Chondrocyte (in vitro differentiated cells): ENCODE measurements around the gene MAMSTR. TPM values are rescaled to one million over a fixed set of nuclear protein-coding genes. Genes with fewer than 3 reads are reported as not detected.
"Not testable (repeated sequence)": the region's sequence is repeated elsewhere in the genome, so short reads cannot be mapped to it uniquely, and the experiment has no call there.

Experiments
- DNase-seq: peaks from one replicate; pipeline ENCODE4 v3.0.0; 2021; ENCODE audit warnings: mixed read lengths, low spot score
- H3K27ac Mint-ChIP-seq: one replicate; pipeline ENCODE4 v1.8.0; 2021; ENCODE audit warnings: mild to moderate bottlenecking, moderate library complexity, mixed read lengths; ENCODE audit not compliant: unreplicated experiment
- H3K27me3 Mint-ChIP-seq: 2 replicates; pipeline ENCODE4 v1.8.0; 2021; ENCODE audit warnings: low read depth, mixed read lengths
- H3K36me3 Mint-ChIP-seq: 2 replicates; pipeline ENCODE4 v1.8.0; 2021; ENCODE audit warnings: low read depth, mixed read lengths
- H3K4me1 Mint-ChIP-seq: 2 replicates; pipeline ENCODE4 v1.8.0; 2021; ENCODE audit warnings: low read depth, mild to moderate bottlenecking, mixed read lengths
- H3K4me3 Mint-ChIP-seq: one replicate; pipeline ENCODE4 v1.8.0; 2021; ENCODE audit warnings: mild to moderate bottlenecking, moderate library complexity, mixed read lengths; ENCODE audit not compliant: unreplicated experiment
- H3K9me3 Mint-ChIP-seq: 2 replicates; pipeline ENCODE4 v1.8.0; 2021; ENCODE audit warnings: low read depth, mixed read lengths
- CTCF ChIP-seq: fragments of 200-600 bp; sonication (generic); IDR thresholded peaks from 2 replicates; pipeline ENCODE4 v1.5.0; 2021; ENCODE audit warnings: antibody characterized with exemption, mild to moderate bottlenecking, moderate library complexity
- total RNA-seq: library from RNA; stranded (reverse); gene quantifications from 3 replicates; pipeline ENCODE4 v1.2.1, GENCODE V29; 2021

MAMSTR gene
- total RNA-seq, 1 donor from 2014 or later = 1.7 TPM

- no peak for DNase-seq
- no peak overlapping the region for H3K4me3 Mint-ChIP-seq
- no peaks in the 10 kb centered on the region for H3K4me1 Mint-ChIP-seq
- H3K36me3 Mint-ChIP-seq = no peaks in the 10 kb centered on the region
- H3K9me3 Mint-ChIP-seq = no peaks in the 10 kb centered on the region
- TF ChIP-seq CTCF = no peak
- no peaks in the 10 kb centered on the region for H3K27me3 Mint-ChIP-seq
- H3K27ac Mint-ChIP-seq = no peak overlapping the region
Measured at GRCh38 chr19:48687776-48688175, 31.7 kb downstream of the MAMSTR start.

GRCh38 chr19:48686637-48687036, 32.9 kb downstream of the MAMSTR start:
- not testable (repeated sequence) for DNase-seq, H3K27me3 Mint-ChIP-seq, H3K36me3 Mint-ChIP-seq, H3K9me3 Mint-ChIP-seq, H3K4me1 Mint-ChIP-seq, H3K4me3 Mint-ChIP-seq, H3K27ac Mint-ChIP-seq

GRCh38 chr19:48686088-48686487, 33.4 kb downstream of the MAMSTR start:
- H3K36me3 Mint-ChIP-seq = no peaks in the 10 kb centered on the region
- no peak for TF ChIP-seq CTCF
- DNase-seq = no peak

GRCh38 chr19:48685583-48685982, 33.9 kb downstream of the MAMSTR start:
- no peak overlapping the region for H3K4me3 Mint-ChIP-seq
- no peaks in the 10 kb centered on the region for H3K27me3 Mint-ChIP-seq
- no peak overlapping the region for H3K27ac Mint-ChIP-seq
- no peaks in the 10 kb centered on the region for H3K4me1 Mint-ChIP-seq
- H3K9me3 Mint-ChIP-seq = no peaks in the 10 kb centered on the region
- no peak for TF ChIP-seq CTCF
- H3K36me3 Mint-ChIP-seq = no peaks in the 10 kb centered on the region
- DNase-seq = no peak

More at GRCh38 chr19:48686088-48686487, 33.4 kb downstream of the MAMSTR start:
- Mint-ChIP-seq H3K27ac (no peak overlapping the region), H3K27me3 (no peaks in the 10 kb centered on the region), H3K4me3 (no peak overlapping the region), H3K4me1 (no peaks in the 10 kb centered on the region), H3K9me3 (no peaks in the 10 kb centered on the region)

GRCh38 chr19:48683349-48683748, 36.2 kb downstream of the MAMSTR start:
- Mint-ChIP-seq H3K27ac (no peak overlapping the region), H3K4me1 (no peaks in the 10 kb centered on the region), H3K27me3 (no peaks in the 10 kb centered on the region), H3K4me3 (no peak overlapping the region), H3K9me3 (no peaks in the 10 kb centered on the region), H3K36me3 (no peaks in the 10 kb centered on the region)
- no peak for TF ChIP-seq CTCF
- no peak for DNase-seq

- Mint-ChIP-seq H3K36me3 (no peaks in the 10 kb centered on the region), H3K4me1 (no peaks in the 10 kb centered on the region), H3K9me3 (no peaks in the 10 kb centered on the region), H3K27ac (no peak overlapping the region), H3K27me3 (no peaks in the 10 kb centered on the region), H3K4me3 (no peak overlapping the region)
- DNase-seq = no peak
- TF ChIP-seq CTCF = no peak
Measured at GRCh38 chr19:48681127-48681470, 38.4 kb downstream of the MAMSTR start.
